Measurements from ENCODE around the gene DDX11.
A peak's percentile ranks its signal among the peaks of the same experiment; 100 is the strongest.
"Not testable (repeated sequence)": the region's sequence is repeated elsewhere in the genome, so short reads cannot be mapped to it uniquely, and the experiment has no call there.

Gene DDX11

DNA sequence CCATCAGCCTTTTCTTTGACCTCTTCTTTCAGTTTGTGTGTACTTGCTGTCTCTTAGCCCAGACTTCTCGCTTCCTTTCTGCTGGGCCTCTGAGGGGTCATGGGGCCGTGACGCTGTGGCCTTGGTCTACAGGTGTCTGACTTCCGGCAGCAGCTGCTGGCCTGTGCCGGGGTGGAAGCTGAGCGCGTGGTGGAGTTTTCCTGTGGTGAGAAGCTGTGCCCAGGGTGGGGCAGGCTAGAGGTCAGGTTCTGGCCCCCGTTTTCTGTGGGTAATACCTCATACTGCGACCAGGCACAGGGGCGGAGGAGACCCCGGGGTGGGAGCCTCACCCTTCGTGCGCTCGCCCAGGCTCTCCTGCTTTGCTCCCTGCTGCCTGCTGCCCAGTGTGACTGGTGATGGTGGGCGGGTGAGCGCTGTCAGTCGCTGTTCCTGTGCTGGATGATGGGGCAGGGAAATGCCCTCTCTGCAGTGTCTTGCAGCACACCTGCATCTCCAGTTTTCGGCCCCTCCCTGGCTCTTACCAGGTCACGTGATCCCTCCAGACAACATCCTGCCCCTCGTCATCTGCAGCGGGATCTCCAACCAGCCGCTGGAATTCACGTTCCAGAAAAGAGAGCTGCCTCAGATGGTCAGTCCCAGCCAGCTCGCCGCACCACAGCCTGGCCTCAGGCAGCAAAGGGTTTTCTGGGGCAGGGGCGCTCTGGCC is 27.0 kb downstream of the DDX11 start:
- not testable (repeated sequence) for DNase-seq

DNA sequence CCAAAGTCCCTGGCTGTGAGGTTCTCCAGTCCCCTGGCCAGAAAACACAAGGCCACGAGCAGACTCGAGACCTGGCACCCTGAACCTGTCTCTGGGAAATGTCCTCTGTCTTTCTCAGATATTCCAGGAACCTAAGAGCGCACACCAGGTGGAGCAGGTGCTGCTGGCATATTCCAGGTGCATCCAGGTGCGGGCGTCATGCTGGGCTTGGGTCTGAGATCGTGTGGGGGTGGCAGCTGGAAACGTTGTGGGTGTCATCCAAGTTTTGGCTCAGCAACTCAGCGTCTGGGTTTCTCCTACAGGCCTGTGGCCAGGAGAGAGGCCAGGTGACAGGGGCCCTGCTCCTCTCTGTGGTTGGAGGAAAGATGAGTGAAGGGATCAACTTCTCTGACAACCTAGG is 28.5 kb downstream of the DDX11 start:
- not testable (repeated sequence) for DNase-seq

GRCh38 chr12:31102596-31102995 is 28.9 kb downstream of the DDX11 start:
- DNase-seq = not testable (repeated sequence)

GRCh38 chr12:31103561-31103975 is 29.9 kb downstream of the DDX11 start:
- DNase-seq = not testable (repeated sequence)

DNA sequence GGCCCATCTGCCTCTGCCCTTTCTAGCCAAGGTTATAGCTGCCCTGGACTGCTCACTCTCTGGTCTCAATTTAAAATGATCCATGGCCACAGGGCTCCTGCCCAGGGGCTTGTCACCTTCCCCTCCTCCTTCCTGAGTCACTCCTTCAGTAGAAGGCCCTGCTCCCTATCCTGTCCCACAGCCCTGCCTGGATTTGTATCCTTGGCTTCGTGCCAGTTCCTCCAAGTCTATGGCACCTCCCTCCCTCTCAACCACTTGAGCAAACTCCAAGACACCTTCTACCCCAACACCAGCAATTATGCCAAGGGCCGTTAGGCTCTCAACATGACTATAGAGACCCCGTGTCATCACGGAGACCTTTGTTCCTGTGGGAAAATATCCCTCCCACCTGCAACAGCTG is 30.6 kb downstream of the DDX11 start:
- not testable (repeated sequence) for DNase-seq

DNA sequence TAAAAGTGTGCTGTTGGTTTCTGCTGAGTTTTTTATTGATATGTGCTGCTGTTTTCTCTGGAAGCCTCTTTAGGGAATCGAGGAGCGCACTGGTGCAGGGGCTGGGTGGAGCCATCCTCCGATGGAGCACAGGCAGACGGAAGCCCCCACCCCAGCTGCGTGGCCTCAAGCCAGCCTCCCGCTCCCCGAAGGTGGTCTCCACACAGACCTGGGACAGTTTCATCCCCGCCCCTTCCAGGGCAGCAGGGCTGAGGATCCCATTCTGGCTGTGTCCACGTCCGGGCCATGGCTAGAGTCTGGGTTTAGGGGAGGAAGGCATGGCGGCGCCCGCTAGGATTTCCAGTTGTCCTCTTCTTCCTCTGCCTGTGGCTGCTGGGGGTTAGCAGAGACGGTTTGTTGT is 31.1 kb downstream of the DDX11 start:
- not testable (repeated sequence) for DNase-seq

DNA sequence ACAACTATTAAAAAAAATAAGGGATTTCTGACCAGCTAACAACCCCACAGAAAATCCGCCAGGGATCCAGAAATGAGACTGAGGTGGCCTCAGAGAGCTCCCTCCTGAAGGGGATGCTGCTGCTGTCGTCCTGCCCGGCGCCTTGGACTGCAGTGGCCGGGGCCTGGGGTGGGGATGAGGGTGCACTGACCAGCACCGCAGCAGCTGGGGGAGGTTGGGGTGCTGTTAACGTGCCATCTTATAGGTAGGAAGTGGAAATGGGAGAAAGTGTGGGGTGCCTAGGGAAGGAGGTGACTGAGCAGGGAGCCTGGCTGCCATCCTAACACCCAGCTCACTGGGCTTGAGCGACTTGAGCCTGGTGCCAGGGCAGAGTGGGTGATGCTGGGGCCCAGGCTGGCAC is 32.0 kb downstream of the DDX11 start:
- no peak for DNase-seq

DNA sequence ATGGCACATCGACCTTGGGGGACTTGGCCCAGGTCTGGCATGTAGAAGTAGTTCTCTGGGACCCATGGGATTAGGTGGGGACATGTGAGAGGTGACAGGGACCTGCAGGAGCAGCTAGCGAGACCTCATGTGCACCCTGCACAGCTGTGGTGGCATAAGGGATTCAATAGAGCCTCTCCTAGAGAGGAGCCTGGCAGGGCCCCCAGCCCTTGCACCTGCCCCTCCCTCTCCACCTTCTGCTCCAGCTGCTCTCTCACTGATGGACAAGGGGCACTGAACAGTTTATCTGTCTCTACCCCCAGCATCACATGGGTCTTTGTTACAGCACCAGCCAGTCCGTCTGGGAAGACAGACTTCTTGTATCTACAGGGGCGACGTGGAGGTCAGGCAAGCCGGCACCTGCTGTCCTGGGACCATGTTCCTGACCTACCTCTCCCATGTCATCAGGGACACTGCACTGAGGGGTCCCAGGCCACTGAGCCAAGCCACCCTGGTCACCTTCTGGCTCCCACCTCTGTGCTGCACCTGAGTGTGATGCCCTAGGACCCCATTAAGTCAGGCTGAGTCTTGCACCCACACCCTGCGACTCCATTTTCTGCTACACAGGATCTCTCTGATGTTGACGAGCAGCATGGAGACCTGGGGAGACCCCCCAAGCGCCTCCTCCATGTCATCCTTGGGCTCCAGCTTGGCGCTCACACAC is 32.6 kb downstream of the DDX11 start:
- DNase-seq = no peak

GRCh38 chr12:31109773-31110172 is 36.1 kb downstream of the DDX11 start:
- DNase-seq = not testable (repeated sequence)

DNA sequence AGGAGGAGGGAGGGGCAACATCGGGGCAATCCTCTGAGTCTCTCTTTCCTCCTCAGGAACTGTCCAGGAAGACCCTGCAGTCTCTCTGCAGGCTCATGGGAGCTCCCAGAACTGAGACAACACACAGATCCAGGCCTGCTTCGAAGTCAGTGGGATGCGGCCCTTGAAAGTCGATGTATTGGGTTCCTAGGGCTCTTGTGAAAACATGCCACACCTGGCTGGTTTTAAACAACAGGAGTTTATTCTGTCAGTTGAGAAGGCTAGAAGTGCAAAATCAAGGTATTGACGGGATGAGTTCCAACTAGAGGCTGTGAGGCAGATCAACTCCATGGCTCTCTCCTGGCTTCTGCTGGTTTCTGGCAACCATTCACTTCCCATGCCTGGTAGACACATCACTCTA is 36.6 kb downstream of the DDX11 start:
- DNase-seq = not testable (repeated sequence)

GRCh38 chr12:31115092-31115601 is 41.5 kb downstream of the DDX11 start:
- not testable (repeated sequence) for DNase-seq

GRCh38 chr12:31116846-31117202 is 43.2 kb downstream of the DDX11 start:
- DNase-seq = not testable (repeated sequence)

- peak; percentile 56 to 64 for DNase-seq
Measured at GRCh38 chr12:31117203-31118011, 43.7 kb downstream of the DDX11 start.

- DNase-seq = no peak
Measured at GRCh38 chr12:31118347-31119191, 44.9 kb downstream of the DDX11 start.

DNA sequence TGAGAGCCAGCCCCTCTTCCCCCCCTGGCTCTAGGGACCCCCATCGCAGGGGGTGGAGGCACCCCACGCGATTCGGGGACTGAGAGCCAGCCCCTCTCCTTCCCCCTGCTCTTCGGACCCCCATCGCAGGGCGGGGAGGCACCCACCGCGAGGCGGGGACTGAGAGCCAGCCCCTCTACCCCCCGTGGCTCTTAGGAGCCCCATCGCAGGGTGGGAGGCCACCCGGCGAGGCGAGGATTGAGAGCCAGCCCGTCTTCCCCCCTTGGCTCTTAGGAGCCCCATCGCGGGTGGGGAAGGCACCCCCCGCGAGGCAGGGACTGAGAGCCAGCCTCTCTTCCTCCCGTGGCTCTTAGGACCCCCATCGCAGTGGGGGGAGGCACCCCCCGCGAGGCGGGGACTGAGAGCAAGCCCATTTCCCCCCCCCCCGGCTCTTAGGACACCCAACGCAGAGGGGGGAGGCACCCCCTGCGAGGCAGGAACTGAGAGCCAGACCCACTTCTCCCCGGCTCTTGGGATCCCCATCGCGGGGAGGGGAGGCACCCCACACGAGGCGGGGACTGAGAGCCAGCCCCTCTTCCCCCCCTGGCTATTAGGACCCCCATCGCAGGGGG is 45.6 kb downstream of the DDX11 start:
- DNase-seq = no peak

DNA sequence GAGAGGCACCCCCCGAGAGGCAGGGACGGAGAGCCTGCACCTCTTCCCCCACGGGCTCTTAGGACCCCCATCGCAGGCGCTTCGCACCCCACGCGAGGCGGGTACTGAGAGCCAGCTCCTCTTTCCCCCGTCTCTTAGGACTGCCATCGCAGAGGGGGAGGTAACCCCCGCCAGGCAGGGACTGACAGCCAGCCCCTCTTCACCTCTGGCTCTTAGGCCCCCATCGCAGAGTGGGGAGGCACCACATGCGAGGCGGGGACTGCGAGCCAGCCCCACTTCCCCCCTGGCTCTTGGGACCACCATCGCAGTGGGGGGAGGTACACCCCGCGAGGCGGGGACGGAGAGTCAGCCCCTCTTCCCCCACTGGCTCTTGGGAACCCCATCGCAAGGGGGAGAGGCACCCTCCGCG is 46.1 kb downstream of the DDX11 start:
- no peak for DNase-seq

GRCh38 chr12:31120392-31121008 is 46.8 kb downstream of the DDX11 start:
- DNase-seq = no peak

DNA sequence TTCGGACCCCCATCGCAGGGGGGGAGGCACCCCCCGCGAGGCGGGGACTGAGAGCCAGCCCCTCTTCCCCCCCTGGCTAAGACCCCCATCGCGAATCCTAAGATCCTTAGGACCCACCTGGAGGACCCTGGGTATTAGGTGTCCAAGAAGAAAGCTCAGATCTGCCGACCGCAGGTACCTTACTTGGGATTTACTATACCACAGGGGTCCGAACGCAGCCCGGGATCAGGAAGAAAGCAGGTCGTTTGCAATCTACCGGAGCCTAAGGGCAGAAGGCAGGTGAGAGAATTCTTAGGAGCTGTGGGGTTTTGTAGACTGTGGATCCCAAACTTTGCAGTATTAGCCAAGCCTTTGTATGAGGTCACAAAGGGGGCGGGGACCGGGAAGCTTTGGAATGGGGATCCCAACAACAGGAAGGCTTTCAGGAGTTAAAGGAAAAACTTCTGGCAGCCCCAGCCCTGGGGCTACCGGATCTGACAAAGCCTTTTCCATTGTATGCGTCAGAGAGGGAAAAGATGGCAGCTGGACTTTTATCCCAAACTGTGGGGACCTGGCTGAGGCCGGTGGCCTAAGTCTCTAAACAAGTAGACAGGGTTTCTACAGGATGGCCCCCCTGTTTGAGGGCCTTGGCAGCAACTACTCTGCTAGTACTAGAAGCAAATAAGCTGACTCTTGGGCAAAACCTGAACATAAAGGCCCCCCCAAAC is 47.5 kb downstream of the DDX11 start:
- DNase-seq = not testable (repeated sequence)

DNA sequence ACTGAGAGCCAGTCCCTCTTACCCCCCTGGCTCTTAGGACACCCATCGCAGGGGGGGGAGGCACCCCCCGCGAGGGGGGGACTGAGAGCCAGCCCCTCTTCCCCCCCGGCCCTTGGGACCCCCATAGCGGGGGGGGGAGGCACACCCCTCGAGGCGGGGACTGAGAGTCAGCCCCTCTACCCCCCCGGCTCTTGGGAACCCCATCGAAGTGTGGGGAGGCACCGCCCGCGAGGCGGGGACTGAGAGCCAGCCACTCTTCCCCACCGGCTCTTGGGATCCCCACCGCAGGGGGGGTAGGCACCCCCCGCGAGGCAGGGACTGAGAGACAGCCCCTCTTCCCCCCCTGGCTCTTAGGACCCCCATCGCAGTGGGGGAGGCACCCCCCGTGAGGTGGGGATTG is 48.8 kb downstream of the DDX11 start:
- no peak for DNase-seq

GRCh38 chr12:31124158-31124557 is 50.5 kb downstream of the DDX11 start:
- not testable (repeated sequence) for DNase-seq

GRCh38 chr12:31125171-31125570 is 51.5 kb downstream of the DDX11 start:
- not testable (repeated sequence) for DNase-seq

All from activated CD4-positive, alpha-beta T cell treated with anti-CD3 and anti-CD28 coated beads, Interleukin-2, amount 50 U/mL, for 4 hours (primary cell).